22Rv1 (cell line): Measurements from ENCODE around the gene P2RY1.

Experiments used
- H3K27ac ChIP-seq: fragments of 450-650 bp; 2 replicates; pipeline ENCODE4 v1.5.1; 2017
- ZFX ChIP-seq: fragments of 450-650 bp; IDR thresholded peaks from 2 replicates; pipeline ENCODE4 v1.6.1; 2017; ENCODE audit warnings: antibody characterized with exemption, borderline replicate concordance
- TF ChIP-seq, protein P1 (sequence below): fragments of 450-650 bp; IDR thresholded peaks from 2 replicates; pipeline ENCODE4 v1.5.1; 2017; ENCODE audit warnings: mild to moderate bottlenecking

Gene P2RY1

DNA sequence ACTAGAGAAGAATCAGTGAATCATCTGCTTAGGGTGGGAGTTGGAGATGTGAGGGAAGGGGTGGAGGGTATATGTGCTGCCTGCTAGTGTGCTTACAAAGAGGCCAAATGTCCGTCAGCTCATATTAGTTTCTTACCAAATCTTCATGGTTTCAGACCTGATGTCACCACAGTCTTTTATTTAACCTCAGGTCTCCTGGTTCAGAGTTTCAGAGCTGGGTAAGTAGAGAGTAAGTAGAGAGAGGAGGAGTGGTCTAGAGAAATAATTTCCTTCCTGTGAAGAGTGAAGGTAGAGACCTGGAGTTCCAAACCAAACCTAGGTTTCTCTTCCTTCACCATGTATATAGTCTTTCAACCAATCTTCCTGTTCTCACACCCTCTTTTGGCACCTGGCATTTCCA, 17.5 kb upstream of the P2RY1 start:
- TF ChIP-seq, protein P1, sequence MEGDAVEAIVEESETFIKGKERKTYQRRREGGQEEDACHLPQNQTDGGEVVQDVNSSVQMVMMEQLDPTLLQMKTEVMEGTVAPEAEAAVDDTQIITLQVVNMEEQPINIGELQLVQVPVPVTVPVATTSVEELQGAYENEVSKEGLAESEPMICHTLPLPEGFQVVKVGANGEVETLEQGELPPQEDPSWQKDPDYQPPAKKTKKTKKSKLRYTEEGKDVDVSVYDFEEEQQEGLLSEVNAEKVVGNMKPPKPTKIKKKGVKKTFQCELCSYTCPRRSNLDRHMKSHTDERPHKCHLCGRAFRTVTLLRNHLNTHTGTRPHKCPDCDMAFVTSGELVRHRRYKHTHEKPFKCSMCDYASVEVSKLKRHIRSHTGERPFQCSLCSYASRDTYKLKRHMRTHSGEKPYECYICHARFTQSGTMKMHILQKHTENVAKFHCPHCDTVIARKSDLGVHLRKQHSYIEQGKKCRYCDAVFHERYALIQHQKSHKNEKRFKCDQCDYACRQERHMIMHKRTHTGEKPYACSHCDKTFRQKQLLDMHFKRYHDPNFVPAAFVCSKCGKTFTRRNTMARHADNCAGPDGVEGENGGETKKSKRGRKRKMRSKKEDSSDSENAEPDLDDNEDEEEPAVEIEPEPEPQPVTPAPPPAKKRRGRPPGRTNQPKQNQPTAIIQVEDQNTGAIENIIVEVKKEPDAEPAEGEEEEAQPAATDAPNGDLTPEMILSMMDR: no peak
- TF ChIP-seq ZFX: no peak
- H3K27ac ChIP-seq: no peak overlapping the region

DNA sequence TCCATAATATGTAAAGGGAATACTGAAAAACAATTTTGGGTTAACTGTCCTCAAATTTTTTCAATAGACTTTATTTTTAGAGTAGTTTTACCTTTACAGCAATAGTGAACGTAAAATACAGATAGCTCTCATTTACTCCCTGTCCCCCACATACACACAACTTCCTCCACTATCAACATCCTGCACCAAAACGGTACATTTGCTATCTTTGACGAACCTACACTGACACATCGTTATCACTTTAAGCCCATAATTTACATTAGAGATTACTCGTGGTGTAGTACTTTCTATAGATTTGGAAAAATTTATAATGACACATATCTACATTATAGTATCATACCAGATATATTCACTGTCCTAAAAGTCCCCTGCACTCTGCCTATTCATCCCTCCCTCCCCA, 16.9 kb upstream of the P2RY1 start:
- no peak overlapping the region for H3K27ac ChIP-seq
- TF ChIP-seq, protein P1: no peak
- TF ChIP-seq ZFX: no peak

DNA sequence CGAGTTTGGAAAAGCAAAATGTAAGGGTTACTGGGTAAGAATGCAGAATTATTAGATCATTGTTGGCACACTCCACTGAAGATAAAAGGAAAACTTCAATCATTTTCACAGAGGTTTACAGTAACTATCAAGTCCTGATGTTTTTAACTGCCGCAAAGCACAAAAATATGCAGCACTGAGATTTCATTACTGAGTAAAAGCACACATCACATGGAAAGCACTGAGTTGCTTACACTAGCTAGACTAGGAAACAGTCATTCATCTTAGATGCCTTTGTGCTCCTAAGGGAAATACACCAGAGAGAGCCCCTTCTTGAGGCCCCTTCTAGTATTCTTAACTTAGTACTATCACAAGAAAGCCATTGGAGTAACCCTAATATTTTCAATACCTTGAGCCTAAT, 11.8 kb upstream of the P2RY1 start:
- no peak overlapping the region for H3K27ac ChIP-seq
- TF ChIP-seq, protein P1: no peak
- no peak for TF ChIP-seq ZFX

DNA sequence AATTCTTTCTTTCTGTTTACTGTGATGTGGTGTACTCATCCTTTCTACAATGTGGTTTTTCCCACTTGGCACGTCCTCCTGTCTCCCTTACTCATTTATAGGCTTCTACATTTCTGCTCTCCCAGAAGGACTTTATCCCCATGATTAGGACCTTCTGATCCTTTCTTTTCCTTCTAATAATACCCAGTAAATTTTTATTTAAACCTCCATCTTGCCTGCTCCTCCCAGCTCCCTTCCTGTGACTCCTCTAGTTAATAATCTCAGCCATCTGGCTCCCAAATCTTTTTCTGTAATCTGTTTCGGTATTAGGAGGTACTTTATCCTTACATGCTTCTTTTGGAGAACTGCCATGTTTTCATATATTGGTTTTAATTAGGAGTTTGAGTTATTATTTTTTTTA, 11.2 kb upstream of the P2RY1 start:
- TF ChIP-seq ZFX: no peak
- TF ChIP-seq, protein P1: no peak
- H3K27ac ChIP-seq: no peak overlapping the region

DNA sequence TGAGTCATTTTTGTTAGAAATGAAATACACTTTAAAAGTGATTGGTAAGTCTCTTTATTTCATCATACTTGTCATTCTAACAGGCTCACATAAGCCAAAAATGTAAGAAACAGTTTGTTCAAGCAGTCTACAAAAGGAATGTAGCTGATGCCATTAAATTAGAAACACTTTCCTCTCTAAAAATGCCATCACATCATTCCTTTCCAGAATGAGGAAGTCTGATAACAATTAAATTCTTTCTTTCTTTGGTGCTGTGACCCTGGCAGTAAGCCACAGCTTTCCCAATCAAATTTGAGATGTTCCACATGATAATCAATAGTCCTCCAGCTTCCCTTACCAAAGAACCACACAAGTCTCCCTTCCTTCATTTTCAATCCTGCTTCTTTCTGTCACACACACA, 9.4 kb upstream of the P2RY1 start:
- no peak overlapping the region for H3K27ac ChIP-seq
- no peak for TF ChIP-seq ZFX
- TF ChIP-seq, protein P1: no peak

DNA sequence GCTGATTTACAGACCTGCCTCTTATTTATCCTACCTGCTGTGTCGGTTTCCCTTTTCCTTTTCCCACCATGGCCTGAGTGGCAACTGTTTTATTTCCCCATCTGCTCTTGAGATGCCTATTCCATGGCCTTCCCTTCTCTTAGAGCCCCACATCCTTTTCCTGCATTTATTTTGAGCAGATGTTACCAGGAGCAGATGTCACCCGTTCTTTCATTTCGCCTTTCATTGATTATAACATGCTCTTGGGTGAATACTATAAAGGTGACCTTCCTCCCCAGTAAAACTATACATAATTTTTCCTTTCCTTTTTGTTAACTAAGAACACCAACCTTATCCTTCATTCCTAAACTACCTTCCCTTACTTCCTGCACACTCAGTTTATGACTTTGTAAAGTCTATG, 8.5 kb upstream of the P2RY1 start:
- no peak overlapping the region for H3K27ac ChIP-seq

DNA sequence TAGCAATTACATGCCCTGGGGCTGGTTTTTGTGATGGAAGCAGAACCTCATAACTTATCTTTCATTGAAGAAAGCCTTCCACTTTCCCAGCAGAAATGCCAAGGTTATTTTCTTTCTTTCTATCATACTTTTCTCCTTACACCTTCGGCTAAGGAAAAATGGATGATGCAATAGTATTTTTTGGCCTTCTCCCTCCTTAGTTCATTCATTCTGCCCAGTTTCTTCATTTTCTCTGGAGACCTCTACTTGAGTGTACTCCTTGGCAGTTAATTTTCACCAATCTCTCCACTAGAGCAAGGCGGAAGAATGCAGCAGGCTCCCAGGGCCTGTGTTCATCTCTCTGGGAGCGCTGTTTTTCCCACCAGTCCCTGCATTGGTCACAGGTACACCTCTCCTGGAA, 7.6 kb upstream of the P2RY1 start:
- no peak for TF ChIP-seq ZFX
- TF ChIP-seq, protein P1: no peak
- H3K27ac ChIP-seq: no peak overlapping the region

More for the DNA sequence above, 8.5 kb upstream of the P2RY1 start:
- TF ChIP-seq ZFX: no peak
- TF ChIP-seq, protein P1: no peak
